PC-3 (cell line): Measurements from ENCODE around the gene B4GALT2. TPM values are rescaled to one million over a fixed set of nuclear protein-coding genes. Genes with fewer than 3 reads are reported as not detected.

Source experiments
- ATAC-seq: fragments of 200-7000 bp; cut with Tn5 transposase; 2 replicates; pipeline ENCODE4 v1.9.1; 2020; ENCODE audit warnings: mild to moderate bottlenecking, moderate library complexity
- BruUV-seq: library from RNA; stranded (reverse); fragments of 400-500 nt; replicated peaks from 2 replicates; lab custom pipeline; 2021; lab: Mats Ljungman, UMichigan
- CTCF ChIA-PET: fragments of 300-600 bp; sonication (Branson Sonifier 250); formaldehyde crosslinking; loops from one replicate; lab custom pipeline; 2022; ENCODE audit warnings: antibody characterized with exemption; lab: Charles Lee
- POLR2A ChIA-PET: fragments of 300-600 bp; sonication (Branson Sonifier 250); formaldehyde crosslinking; loops from one replicate; lab custom pipeline; 2022; ENCODE audit warnings: antibody characterized with exemption; ENCODE audit not compliant: unreplicated experiment; lab: Charles Lee
- DNase-seq: peaks from one replicate; pipeline ENCODE4 v3.0.0-alpha.2; 2015
- H2AFZ ChIP-seq: fragments of 300-600 bp; sonication (generic); 2 replicates; pipeline ENCODE4 v1.6.0; 2016; ENCODE audit warnings: antibody characterized with exemption, low read length
- H3F3A ChIP-seq: fragments of 300-600 bp; sonication (generic); one replicate; pipeline ENCODE4 v1.6.0; 2017; ENCODE audit warnings: antibody characterized with exemption, low read length, control low read depth, mild to moderate bottlenecking; ENCODE audit not compliant: unreplicated experiment
- H3K27ac ChIP-seq: fragments of 300-600 bp; sonication (generic); 2 replicates; pipeline ENCODE4 v1.5.1; 2016; ENCODE audit warnings: mild to moderate bottlenecking, low read length
- H3K27me3 ChIP-seq: fragments of 300-600 bp; sonication (generic); 2 replicates; pipeline ENCODE4 v1.6.1; 2016; ENCODE audit warnings: low read length, mixed read lengths
- H3K36me3 ChIP-seq: fragments of 300-600 bp; sonication (generic); 2 replicates; pipeline ENCODE4 v1.6.1; 2016; ENCODE audit warnings: low read depth, mixed run types, low read length, mixed read lengths
- H3K4me1 ChIP-seq: fragments of 300-600 bp; sonication (generic); 2 replicates; pipeline ENCODE4 v1.5.1; 2016; ENCODE audit warnings: low read length; ENCODE audit not compliant: insufficient read depth
- H3K4me2 ChIP-seq: fragments of 300-600 bp; sonication (generic); 2 replicates; pipeline ENCODE4 v1.6.0; 2016; ENCODE audit warnings: low read length
- H3K4me3 ChIP-seq: fragments of 300-600 bp; sonication (generic); 2 replicates; pipeline ENCODE4 v1.5.1; 2016; ENCODE audit warnings: mild to moderate bottlenecking, low read length, mixed read lengths
- H3K79me2 ChIP-seq: fragments of 300-600 bp; sonication (generic); 2 replicates; pipeline ENCODE4 v1.6.1; 2017; ENCODE audit warnings: low read length, mixed read lengths
- H3K9ac ChIP-seq: fragments of 300-600 bp; sonication (generic); 2 replicates; pipeline ENCODE4 v1.6.0; 2016; ENCODE audit warnings: mild to moderate bottlenecking, low read length
- H3K9me2 ChIP-seq: fragments of 300-600 bp; sonication (generic); replicated peaks from 2 replicates; pipeline ENCODE4 v1.6.1; 2016; ENCODE audit warnings: mixed run types, low read length, mixed read lengths
- H3K9me3 ChIP-seq: fragments of 300-600 bp; sonication (generic); 2 replicates; pipeline ENCODE4 v1.6.1; 2016; ENCODE audit warnings: low read length, mixed read lengths
- H4K20me1 ChIP-seq: fragments of 300-600 bp; sonication (generic); 2 replicates; pipeline ENCODE4 v1.6.1; 2016; ENCODE audit warnings: low read length, mixed read lengths
- EZH2 ChIP-seq: fragments of 300-600 bp; sonication (generic); IDR thresholded peaks from one replicate; pipeline ENCODE4 v1.6.1; 2017; ENCODE audit warnings: antibody characterized with exemption, mild to moderate bottlenecking, low read length; ENCODE audit not compliant: unreplicated experiment
- EZH2phosphoT487 ChIP-seq: fragments of 300-600 bp; sonication (generic); IDR thresholded peaks from 2 replicates; pipeline ENCODE4 v1.6.1; 2018; ENCODE audit warnings: mild to moderate bottlenecking, antibody characterized with exemption, low read length, borderline replicate concordance
- intact Hi-C: fragments of 100-400 bp; cut with micrococcal nuclease; formaldehyde crosslinking; loops from 2 replicates; pipeline ENCODE4 v1.9.0; 2023
- total RNA-seq: library from RNA; depleted of rRNA; stranded (reverse); fragments of >200 nt; gene quantifications from 2 replicates; pipeline ENCODE4 v1.2.3, GENCODE V29; 2014
- TF ChIP-seq, protein P1 (sequence below): fragments of 300-600 bp; sonication (generic); conservative IDR thresholded peaks from 2 replicates; pipeline ENCODE4 v1.5.1; 2017; ENCODE audit warnings: antibody characterized with exemption, low read depth, mild to moderate bottlenecking, low read length

B4GALT2 gene
- total RNA-seq, 1 experiment from 2014 or later: 103 TPM

- intact Hi-C loops: no loop called here
- Histone ChIP-seq H3K27me3 (no peaks in the 10 kb centered on the region), H3K4me1 (no peaks in the 10 kb centered on the region), H4K20me1 (no peaks in the 10 kb centered on the region), H3F3A (no peaks in the 10 kb centered on the region), H3K4me2 (no peak overlapping the region), H3K9ac (no peak overlapping the region), H3K27ac (no peak overlapping the region), H3K36me3 (peaks cover 7% of the 10 kb centered on the region), H3K9me2 (no peaks in the 10 kb centered on the region), H3K79me2 (no peaks in the 10 kb centered on the region), H3K9me3 (no peaks in the 10 kb centered on the region), H3K4me3 (no peak overlapping the region), H2AFZ (no peak overlapping the region)
- ChIA-PET CTCF (no interaction called here), POLR2A (no interaction called here)
- ATAC-seq (no peak), DNase-seq (no peak)
- TF ChIP-seq EZH2: no peak
- TF ChIP-seq, protein P1, sequence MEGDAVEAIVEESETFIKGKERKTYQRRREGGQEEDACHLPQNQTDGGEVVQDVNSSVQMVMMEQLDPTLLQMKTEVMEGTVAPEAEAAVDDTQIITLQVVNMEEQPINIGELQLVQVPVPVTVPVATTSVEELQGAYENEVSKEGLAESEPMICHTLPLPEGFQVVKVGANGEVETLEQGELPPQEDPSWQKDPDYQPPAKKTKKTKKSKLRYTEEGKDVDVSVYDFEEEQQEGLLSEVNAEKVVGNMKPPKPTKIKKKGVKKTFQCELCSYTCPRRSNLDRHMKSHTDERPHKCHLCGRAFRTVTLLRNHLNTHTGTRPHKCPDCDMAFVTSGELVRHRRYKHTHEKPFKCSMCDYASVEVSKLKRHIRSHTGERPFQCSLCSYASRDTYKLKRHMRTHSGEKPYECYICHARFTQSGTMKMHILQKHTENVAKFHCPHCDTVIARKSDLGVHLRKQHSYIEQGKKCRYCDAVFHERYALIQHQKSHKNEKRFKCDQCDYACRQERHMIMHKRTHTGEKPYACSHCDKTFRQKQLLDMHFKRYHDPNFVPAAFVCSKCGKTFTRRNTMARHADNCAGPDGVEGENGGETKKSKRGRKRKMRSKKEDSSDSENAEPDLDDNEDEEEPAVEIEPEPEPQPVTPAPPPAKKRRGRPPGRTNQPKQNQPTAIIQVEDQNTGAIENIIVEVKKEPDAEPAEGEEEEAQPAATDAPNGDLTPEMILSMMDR: no peak
- TF ChIP-seq EZH2phosphoT487: no peak
- BruUV-seq: no TSS peak
These were observed 16.0 kb upstream of the B4GALT2 start for GRCh38 chr1:43963006-43963405.

GRCh38 chr1:43963890-43964289, 15.1 kb upstream of the B4GALT2 start:
- no peak overlapping the region for H3K27ac ChIP-seq
- no peaks in the 10 kb centered on the region for H3K79me2 ChIP-seq
- H4K20me1 ChIP-seq: no peaks in the 10 kb centered on the region
- H3K9ac ChIP-seq: no peak overlapping the region
- H3K9me3 ChIP-seq: no peaks in the 10 kb centered on the region
- H2AFZ ChIP-seq: no peak overlapping the region
- POLR2A ChIA-PET: no interaction called here
- no peak for ATAC-seq
- H3K36me3 ChIP-seq: peaks cover 7% of the 10 kb centered on the region
- no peaks in the 10 kb centered on the region for H3K9me2 ChIP-seq
- no peaks in the 10 kb centered on the region for H3K27me3 ChIP-seq
- DNase-seq: no peak
- H3K4me1 ChIP-seq: no peaks in the 10 kb centered on the region
- H3K4me3 ChIP-seq: no peak overlapping the region
- CTCF ChIA-PET: no interaction called here
- no peaks in the 10 kb centered on the region for H3F3A ChIP-seq
- TF ChIP-seq EZH2 (no peak), EZH2phosphoT487 (no peak)
- TF ChIP-seq, protein P1: no peak
- intact Hi-C loops: no loop called here
- H3K4me2 ChIP-seq: no peak overlapping the region
- no TSS peak for BruUV-seq

DNA sequence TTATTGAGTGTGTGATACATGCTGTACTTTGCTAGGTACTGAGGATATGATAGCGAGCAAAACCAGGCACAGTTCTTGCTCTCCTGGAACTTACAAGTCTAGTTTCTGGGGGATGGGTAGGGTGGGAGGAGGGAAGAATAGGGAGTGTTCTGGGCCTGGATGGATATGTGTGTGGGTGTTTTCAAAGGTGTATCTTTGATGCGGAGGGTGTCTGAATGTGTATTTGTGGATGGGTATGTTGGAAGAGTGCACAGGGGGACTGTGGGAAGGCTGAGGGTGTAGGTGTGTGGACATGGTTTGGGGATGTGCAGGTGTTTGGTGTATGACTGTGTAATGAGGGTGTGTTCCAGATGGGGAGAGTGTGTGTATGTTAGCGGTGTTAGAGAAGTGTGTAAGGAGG, 13.7 kb upstream of the B4GALT2 start:
- Histone ChIP-seq H3K27me3 (no peaks in the 10 kb centered on the region), H3K36me3 (peaks cover 7% of the 10 kb centered on the region), H3K4me3 (no peak overlapping the region), H4K20me1 (no peaks in the 10 kb centered on the region), H3K27ac (no peak overlapping the region), H2AFZ (no peak overlapping the region), H3K4me1 (no peaks in the 10 kb centered on the region), H3K9ac (no peak overlapping the region), H3K4me2 (no peak overlapping the region), H3K9me3 (no peaks in the 10 kb centered on the region), H3F3A (no peaks in the 10 kb centered on the region), H3K9me2 (no peaks in the 10 kb centered on the region), H3K79me2 (peaks cover 5% of the 10 kb centered on the region)
- BruUV-seq: no TSS peak
- POLR2A ChIA-PET: no interaction called here
- CTCF ChIA-PET: no interaction called here
- TF ChIP-seq EZH2phosphoT487 (no peak), EZH2 (no peak)
- TF ChIP-seq, protein P1: no peak
- intact Hi-C loops: no loop called here
- DNase-seq: no peak
- no peak for ATAC-seq
